SKM-1 (cell line): ENCODE data around the gene ALK.

Source experiments
- DNase-seq: peaks from one replicate; lab custom pipeline; 2025; ENCODE audit not compliant: unreplicated experiment; lab: John Stamatoyannopoulos, UW

Gene ALK

GRCh38 chr2:29423061-29423666 lies 498.2 kb downstream of the ALK start:
- DNase-seq = no peak

- DNase-seq = no peak
Measured at GRCh38 chr2:29420999-29421782, 500.2 kb downstream of the ALK start.

DNA sequence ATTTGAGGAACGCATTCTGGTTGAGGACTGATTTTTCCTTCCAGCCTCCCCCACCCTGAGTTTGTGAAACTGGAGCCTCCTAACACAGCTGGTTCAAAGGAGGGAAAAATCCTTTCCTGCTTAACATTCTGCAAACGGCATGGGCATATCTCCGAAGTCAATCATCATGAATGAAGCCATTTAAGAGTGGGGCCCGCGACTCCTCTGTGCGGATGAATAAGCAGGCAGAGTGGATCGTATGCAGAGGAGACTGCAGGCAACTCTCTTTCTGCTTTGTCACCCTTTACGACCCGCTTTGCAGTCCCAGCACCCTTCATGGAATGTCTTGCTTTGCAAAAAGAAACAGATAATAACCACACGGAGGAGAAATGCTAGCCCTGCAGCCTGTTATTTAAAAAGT lies 500.9 kb downstream of the ALK start:
- DNase-seq = no peak

DNA sequence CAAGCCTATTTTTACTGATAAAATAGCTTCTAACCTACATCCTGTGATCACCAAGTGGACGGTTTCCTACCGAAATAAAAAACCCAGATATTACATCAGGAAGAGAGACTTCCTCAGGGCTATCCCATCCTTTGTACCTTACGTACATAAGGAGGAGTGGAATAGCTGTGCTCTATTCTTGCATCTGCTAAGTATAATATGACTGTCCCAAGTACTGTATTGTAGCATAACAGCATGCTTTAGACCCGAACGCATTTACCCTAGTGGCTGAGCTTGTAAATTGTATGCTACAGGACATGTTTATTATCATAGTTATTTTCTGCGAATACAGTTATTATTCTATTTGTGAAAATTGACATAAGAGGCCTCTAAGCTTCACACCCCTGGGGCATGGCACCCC lies 503.8 kb downstream of the ALK start:
- no peak for DNase-seq

DNA sequence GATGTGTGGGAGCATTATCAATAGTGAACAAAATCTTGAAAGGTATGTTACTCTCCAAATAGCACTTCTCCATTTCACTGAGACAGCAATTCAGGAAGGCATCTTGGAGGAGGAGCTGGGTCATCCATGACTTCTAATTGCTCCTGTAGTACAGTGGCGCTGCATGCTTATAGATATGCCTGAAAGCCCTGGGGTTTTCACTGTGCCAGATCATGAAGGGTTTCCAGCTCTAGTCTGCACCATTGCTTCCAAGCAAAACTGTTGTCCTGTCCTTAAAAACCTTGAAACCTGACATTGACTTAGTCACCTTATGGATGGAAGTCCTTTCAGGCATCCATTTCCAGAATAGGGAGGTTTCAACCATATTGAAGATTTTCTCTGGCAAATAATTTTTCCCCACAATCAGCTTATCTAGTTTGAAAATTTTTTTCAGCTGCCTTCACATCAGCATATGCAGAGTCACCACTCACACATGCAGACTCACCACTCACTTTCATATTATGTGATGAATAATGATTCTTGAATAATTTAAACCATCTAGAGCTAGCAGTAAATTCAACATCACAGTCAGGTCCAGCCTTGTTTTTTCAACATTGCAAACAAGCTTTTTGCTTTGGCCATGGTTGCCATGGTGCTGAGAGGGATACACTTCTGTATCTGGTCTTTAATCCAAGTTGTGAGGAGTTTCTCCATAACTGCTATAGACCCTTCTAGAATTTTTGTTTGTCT lies 509.0 kb downstream of the ALK start:
- DNase-seq = no peak

DNA sequence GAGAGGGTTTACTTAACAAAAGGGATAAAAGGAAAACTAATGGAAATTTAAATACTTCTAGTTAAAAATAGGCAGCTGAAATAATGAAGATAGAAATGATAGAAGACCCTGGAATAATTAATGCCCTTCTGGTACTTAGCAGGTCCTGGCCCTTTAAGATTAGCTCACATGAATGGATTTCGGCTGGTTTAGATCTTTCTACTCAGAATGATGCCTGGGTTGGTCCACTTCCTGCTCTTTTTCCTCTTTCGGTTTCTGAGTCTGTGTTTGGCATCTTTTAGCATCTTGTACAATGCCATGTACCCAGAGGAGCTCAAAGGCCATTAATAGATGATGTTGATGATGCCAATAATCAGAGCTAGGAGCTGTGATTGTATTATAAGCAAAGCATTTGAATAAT lies 515.7 kb downstream of the ALK start:
- no peak for DNase-seq

- DNase-seq = no peak
Measured at GRCh38 chr2:29405266-29405665, 516.1 kb downstream of the ALK start.

DNA sequence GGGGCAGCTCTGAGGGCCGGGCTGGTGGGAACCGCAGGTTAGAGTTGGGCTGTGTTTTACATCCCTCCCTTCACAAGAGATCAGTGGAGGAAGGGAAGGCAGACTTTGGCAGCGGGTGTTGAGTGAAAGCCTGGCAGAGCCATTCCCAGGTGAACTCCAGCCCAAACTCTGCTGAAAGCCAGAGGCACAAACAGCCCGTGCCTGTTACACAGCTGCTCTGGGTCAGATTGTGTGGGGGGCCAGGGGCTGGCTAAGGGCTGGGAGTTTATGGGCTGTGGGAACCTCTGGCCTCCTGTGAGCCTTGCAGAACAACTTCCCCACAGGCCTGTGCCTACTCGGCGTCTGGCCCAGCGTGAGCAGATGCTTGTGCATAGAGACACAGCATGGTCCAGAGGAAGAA lies 519.4 kb downstream of the ALK start:
- DNase-seq = no peak

- DNase-seq = no peak
Measured at GRCh38 chr2:29400930-29401653, 520.3 kb downstream of the ALK start.

DNA sequence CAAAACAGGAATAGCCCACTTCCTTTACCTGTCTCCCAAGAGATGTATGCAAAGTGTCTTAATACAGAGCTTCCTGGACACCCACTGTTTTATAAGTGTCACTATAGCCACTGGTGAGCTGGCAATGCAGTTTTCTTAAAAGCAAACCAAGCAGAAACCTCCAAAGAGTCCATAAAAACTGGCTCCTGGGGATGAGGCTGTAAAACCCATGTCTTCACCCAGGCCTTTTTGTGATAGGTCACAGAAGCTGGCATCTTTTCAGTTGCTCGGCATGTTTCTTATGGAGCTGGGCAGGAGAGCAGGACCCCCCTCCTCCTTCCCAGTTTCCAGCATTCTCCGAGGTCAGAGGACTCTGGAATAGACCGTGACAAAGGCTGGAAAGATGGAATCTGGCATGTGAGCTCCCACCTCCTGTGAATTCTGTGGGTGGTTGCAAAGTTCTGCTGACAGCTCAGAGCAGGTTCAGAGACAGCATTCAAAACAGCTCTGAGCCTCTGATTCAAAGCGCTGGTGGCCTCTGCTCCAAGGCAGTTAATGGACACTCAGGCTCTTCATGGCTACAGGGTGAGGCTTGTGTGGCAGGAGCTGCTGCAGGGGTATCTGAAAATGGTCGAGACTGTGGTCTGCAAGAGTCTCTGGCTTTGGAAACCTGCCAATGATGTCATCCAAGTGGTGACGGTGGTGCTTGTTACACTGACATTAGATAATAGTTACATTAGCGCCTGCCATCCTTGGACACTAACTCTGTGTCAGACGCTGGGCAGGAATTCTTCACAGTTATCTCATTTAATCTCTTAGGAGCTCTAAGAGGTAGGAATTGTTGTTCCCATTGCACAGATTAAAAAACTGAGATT lies 522.8 kb downstream of the ALK start:
- no peak for DNase-seq

GRCh38 chr2:29397713-29398112 lies 523.7 kb downstream of the ALK start:
- no peak for DNase-seq

DNA sequence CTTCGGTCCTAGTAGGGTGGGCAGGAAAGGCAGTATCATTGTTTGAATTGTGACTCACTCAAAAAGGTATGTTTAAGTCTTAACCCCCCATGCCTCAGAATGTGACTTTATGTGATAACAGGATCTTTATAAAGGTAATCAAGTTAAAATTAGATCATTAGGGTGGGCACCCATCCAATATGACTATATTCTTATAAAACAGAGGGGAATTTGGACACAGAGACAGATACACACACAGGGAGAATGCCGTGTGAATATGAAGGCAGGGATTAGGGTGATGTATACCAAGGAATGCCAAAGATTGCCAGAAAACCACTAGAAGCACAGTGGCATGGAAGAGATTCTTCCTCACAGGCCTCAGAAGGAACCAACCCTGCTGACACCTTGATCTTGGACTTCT lies 524.3 kb downstream of the ALK start:
- no peak for DNase-seq

- no peak for DNase-seq
Measured at GRCh38 chr2:29394981-29395350, 526.4 kb downstream of the ALK start.

DNA sequence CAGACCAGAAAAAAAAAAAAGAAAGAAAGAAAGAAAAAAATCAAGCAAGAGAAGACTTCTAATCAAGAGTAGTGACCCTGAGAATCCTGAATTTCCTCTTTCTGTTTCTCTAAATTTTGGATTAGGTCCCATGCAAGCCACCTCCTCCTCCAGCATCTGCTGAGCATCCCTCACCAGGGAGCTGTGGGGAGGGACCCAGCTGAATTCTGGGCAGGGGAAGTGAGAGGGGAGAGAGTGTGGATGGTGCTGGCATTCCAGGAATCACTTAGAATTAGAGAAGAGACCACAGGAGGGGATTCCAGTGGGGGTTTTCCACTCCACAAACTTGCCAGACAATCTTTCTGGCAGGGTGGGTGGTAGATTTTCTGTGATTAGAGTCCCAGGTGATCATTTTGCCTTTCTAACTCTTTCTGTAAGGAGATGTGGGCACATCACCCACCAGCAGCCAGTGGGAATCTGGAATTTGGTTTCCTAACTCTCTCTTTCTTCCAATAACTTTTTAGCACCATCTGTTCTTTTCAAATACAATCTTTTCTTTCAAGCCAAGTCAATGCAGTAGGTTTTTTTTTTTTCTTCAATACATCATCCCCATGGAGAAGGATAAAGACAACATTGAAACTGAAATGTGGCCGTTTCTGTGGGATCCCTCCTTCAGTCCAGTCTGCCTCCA lies 526.9 kb downstream of the ALK start:
- DNase-seq = no peak

DNA sequence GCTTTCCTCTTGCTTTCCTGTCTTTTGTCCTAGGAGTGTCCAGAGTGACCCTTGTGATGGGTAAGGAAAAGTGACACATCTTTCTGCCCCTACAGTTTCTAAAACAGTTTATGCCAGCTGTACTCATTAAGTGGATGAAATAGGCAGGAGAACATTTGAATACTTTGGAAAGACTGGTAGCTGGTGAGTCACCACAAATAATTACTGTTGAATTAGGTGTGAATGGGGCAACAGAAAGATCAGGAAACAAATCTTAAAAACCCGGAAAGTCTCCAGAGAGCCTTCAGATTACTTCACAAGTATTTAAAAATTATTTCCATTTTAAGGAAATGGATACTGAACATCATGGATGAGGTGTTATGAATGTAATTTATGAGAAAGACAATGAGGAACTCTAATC lies 527.7 kb downstream of the ALK start:
- DNase-seq = no peak

GRCh38 chr2:29392774-29393173 lies 528.6 kb downstream of the ALK start:
- no peak for DNase-seq

- no peak for DNase-seq
Measured at GRCh38 chr2:29390136-29390535, 531.2 kb downstream of the ALK start.

DNA sequence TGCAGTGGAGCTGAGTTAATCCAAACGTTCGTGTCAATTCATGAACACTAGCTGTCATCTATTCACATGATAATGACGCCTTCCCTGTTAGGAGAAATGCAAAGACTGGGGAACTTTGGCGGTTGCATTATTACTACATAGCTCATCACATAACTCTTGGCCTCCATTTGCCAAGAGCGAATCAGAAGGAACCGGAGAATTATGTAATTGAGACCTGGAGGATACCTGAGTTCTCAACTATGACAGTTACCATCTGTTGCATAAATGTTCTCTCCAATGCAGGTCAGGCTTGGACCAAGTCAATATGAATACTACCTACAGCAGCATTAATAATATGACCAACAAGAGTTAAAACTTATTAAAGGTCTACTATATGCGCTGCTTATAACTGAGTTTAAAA lies 531.7 kb downstream of the ALK start:
- DNase-seq = no peak

GRCh38 chr2:29388071-29388470 lies 533.3 kb downstream of the ALK start:
- DNase-seq = no peak

- no peak for DNase-seq
Measured at GRCh38 chr2:29382486-29382885, 538.9 kb downstream of the ALK start.
